GM19328 (cell line): ENCODE measurements around the gene TRAF4.
"Not testable (repeated sequence)": the region's sequence is repeated elsewhere in the genome, so short reads cannot be mapped to it uniquely, and the experiment has no call there.

Source experiments
- ATAC-seq: cut with Tn5 transposase; IDR thresholded peaks from one replicate; pipeline ENCODE4 v1.9.1; 2021; ENCODE audit warnings: mild to moderate bottlenecking, moderate library complexity; ENCODE audit not compliant: unreplicated experiment

Gene TRAF4

DNA sequence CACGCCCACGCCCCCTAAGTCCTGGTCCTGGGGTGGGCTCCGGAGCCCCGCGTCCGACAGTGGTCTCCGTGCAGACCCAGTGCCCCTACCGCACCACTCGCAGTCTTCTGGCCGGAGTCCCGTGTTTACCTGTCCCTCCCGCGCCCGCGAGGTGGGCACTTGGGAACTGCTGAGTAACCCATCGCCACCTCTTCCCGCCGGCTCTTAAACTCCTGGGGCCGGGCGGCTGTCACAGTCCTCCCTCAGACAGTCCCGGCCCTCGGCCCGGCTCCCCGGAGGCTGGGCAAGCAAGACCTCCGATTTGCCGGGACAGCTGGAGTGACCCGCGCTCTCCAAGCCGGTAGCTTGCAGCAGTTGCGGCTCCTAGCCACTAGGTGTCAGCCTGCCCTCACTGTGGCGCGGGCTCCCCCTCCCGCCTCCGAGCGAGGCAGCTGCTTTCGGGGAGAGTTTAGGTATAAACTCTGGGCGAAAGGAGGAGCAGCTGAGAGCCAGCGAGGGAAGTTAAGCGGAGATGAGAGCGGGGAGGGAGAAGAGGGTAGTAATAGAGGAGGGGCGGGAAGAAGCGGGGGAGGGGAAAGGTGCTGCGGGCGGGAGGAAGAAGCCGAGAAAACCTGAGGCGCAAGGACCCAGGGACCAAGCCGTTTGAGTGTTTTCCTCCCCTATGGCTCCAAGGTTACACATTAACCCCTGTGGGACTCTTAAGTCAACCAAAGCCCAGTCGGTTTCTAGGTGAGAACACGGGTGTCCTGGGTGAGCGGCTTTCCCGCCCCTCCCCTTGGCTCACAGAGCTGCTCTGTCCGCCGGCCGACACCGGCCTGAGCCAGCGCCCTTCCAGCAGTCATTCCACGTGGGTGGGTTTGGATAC is 17.0 kb upstream of the TRAF4 start:
- ATAC-seq = no peak

DNA sequence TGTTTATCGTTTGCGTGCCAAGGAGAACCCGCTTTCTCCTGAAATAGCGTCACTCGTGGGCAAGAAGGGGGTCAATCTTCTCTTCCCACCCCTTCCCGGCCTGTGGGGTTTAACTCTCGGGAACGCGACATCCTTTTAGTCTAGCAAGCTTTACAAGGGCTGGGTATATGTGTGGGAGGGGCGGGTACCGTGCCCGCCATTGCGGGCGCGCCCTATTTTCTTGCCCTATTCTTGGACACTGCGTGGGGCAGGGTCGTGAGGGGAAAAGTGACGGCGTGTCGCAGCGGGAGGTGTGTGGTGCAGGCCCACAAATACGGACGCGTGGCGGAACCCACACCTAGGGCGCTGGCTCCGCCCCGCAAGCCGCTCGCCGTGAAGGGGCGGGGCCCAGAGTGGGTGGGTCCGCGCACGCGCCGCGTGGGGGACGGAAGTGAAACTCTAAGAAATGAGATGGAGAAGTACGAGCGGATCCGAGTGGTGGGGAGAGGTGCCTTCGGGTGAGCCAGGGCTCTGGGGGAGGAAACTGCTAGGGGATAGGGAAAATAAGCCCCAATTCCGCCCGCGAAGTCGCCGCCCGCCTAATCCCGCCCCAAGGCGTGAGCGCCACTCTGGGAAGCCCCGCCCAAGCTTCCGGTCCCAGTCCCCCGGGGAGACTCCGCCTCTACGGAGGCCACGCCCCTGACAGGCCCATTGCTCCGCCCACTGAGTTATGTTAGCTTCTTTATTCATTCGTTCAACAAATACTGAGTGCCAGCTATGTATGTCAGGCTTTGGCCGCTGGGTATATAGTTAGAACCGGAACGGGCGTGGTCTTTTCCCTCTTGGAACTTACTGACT is 15.2 kb upstream of the TRAF4 start, which contains the start of gene NEK8:
Gene NEK8 (plus strand): TSS at position 425 of the 837 bp plus-strand sequence. CDS start 26 bp downstream, at position 451.
- ATAC-seq = peak; percentile 34

DNA sequence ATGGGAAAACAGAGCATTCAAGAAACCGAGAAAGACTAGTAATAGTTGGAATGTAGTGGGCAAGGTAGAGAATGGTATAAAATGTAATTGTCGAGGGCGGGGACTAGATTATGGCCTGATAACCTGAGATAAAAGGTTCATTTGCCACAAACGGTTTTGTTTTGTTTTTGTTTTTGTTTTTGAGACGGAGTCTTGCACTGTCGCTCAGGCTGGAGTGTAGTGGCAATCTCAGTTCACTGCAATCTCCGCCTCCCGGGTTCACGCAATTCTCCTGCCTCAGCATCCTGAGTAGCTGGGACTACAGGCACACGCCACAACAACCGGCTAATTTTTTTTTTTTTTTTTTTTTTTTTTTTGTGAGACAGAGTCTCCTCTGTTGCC is 13.9 kb upstream of the TRAF4 start:
- no peak for ATAC-seq

DNA sequence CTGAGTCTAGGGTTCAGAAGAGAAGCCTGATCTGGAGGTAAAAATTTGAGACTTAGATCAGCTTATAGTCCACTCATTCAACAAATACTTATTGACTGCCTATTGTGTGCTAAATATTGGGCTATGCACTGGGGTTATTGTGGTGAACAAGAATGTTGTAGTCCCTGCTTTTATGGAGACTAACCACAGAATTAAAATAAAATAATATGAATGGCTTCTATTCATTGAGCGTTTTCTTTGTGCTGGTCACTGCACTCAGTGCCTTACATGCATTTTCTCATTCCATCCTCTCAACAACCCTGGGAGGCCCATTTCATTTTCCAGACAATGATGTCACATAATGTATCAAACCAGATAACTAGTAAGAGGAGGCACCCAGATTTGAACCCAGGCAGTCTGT is 10.5 kb upstream of the TRAF4 start:
- ATAC-seq = no peak

DNA sequence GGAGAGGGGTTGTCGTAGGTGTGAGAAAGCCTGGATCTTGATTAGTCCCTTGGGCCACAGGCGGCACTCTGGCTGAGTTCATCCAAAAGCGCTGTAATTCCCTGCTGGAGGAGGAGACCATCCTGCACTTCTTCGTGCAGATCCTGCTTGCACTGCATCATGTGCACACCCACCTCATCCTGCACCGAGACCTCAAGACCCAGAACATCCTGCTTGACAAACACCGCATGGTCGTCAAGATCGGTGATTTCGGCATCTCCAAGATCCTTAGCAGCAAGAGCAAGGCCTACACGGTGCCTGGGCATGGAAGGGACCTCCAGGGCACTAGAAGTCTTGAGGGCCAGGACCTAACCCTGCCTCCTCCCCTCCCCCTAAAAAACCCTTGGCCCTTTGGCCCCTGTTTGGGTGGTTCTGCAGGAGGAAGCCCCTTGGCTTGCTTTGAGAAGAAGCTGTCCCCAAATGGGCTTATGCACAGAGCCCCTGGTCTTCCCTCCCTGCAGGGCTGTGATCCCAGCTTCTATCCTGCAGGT is 9.0 kb upstream of the TRAF4 start:
- ATAC-seq = no peak

DNA sequence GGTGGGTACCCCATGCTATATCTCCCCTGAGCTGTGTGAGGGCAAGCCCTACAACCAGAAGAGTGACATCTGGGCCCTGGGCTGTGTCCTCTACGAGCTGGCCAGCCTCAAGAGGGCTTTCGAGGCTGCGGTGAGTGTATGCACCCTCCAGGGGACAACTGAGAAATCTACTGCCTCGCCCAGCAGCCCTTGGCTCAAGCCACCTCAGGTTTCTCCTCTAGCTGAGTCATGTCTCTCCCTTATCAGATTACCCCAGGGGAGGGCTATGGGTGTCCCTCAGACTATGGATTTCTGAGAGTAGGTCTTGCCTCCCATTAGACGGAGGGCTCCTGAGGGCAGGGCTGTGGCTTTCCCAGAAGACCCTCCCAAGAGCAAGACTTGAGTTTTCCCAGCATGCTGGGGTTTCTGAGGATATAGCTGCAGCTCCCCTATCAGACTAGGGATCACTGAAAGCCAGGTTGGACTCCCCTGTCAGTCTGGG is 8.5 kb upstream of the TRAF4 start:
- ATAC-seq = no peak

DNA sequence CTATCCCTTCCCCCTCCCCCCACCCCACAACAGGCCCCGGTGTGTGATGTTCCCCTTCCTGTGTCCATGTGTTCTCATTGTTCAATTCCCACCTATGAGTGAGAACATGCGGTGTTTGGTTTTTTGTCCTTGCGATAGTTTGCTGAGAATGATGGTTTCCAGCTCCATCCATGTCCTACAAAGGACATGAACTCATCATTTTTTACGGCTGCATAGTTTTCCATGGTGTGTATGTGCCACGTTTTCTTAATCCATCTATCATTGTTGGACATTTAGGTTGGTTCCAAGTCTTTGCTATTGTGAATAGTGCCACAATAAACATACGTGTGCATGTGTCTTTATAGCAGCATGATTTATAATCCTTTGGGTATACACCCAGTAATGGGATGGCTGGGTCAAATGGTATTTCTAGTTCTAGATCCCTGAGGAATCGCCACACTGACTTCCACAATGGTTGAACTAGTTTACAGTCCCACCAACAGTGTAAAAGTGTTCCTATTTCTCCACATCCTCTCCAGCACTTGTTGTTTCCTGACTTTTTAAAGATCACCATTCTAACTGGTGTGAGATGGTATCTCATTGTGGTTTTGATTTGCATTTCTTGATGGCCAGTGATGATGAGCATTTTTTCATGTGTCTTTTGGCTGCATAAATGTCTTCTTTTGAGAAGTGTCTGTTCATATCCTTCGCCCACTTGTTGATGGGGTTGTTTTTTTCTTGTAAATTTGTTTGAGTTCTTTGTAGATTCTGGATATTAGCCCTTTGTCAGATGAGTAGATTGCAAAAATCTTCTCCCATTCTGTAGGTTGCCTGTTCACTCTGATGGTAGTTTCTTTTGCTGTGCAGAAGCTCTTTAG is 7.7 kb upstream of the TRAF4 start:
- not testable (repeated sequence) for ATAC-seq

DNA sequence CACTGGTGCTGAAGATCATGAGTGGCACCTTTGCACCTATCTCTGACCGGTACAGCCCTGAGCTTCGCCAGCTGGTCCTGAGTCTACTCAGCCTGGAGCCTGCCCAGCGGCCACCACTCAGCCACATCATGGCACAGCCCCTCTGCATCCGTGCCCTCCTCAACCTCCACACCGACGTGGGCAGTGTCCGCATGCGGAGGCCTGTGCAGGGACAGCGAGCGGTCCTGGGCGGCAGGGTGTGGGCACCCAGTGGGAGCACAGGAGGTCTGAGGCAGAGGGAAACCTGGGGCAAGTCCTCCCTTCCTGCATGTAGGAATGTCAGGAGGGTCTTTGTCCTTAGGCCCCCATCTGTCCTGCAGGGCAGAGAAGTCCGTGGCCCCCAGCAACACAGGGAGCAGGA is 6.5 kb upstream of the TRAF4 start:
- ATAC-seq = no peak

DNA sequence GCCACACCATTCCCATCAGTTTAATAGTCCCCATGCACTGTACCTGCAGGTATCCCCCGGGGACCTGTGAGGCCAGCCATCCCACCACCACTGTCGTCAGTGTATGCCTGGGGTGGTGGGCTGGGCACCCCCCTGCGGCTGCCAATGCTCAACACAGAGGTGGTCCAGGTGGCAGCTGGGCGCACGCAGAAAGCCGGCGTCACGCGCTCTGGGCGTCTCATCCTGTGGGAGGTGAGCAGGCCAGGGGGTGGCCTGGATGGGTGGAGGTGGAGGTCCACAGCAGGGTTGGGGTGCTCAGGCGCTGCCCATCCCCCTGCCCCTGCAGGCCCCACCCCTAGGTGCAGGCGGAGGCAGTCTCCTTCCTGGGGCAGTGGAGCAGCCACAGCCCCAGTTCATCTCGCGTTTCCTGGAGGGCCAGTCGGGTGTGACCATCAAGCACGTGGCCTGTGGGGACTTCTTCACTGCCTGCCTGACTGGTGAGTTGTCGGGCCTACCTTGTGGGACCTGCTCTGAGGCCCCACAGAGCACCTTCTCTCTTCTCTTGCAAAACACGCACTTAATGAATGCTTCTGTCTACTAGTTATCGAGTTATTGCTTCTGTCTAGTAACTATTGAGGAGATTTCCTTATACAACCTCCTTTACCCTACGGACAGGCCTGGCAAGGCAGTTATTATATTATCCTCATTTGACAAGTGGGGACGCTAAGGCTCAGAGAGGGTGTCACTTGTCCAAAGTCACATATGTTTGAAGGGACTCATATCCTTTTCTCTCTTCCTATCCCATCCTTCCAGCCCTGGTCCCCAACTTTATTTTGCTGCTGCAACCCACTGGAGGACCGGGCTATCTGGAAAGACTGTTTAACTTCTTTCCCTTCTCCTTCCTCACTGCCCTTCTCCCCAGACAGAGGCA is 5.8 kb upstream of the TRAF4 start:
- ATAC-seq = peak; percentile 60

DNA sequence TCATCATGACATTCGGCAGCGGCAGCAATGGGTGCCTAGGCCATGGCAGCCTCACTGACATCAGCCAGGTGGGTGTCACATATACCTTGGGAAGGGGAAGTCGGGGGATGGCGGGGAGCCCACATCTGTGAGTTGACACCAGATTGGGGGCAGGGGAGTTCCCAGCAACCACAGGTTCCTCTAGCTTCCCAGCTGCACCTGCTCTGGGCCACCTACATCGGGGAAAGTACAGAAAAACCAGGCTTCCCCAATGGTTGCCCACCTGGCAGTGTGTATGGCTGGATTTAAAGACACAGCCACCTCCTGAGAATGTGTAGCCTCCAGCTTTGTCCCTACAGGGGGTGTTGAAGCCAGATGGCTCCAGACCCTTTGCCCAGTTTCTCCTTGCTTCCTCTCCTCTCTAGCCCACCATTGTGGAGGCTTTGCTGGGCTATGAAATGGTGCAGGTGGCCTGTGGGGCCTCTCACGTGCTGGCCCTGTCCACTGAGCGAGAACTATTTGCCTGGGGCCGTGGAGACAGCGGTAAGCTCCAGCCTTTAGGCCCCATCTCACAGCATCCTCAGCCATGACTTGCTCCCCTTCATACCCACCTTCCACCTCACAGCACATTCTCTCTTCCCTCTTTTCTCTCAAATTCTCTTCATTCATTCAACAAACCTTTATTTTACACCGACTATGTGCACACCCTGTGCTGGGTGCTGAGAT is 5.0 kb upstream of the TRAF4 start:
- ATAC-seq = no peak

DNA sequence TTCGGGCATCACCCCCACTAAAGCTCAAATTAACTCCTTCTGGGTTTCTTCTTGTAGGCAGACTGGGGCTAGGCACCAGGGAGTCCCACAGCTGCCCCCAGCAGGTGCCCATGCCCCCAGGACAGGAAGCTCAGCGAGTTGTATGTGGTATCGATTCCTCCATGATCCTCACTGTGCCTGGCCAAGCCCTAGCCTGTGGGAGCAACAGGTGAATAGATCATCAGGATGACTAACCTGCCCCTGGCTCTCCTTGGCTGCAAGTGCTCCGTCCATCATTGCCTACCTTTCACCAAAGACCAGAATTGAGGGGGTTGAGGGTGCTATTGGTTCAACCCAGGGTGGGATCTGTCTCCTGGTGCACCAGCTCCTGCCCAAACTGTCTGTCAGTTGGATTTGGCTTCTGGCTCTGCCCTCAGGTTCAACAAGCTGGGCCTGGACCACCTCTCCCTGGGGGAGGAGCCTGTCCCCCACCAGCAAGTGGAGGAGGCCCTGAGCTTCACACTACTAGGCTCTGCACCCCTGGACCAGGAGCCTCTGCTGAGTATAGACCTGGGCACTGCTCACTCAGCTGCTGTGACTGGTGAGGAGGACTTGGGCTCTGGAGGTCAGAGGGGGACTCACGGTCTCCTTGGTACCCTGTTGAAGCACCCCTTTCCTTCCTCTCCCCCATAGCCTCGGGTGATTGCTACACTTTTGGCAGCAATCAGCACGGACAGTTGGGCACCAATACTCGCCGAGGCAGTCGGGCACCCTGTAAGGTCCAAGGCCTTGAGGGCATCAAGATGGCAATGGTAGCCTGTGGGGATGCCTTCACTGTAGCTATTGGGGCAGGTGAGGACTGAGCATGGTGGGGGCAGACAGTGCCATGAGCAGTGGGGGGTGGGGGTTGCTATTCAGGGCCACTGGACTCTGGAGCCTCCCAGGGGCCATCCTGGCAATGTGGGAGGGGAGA is 3.1 kb upstream of the TRAF4 start:
- ATAC-seq = no peak

DNA sequence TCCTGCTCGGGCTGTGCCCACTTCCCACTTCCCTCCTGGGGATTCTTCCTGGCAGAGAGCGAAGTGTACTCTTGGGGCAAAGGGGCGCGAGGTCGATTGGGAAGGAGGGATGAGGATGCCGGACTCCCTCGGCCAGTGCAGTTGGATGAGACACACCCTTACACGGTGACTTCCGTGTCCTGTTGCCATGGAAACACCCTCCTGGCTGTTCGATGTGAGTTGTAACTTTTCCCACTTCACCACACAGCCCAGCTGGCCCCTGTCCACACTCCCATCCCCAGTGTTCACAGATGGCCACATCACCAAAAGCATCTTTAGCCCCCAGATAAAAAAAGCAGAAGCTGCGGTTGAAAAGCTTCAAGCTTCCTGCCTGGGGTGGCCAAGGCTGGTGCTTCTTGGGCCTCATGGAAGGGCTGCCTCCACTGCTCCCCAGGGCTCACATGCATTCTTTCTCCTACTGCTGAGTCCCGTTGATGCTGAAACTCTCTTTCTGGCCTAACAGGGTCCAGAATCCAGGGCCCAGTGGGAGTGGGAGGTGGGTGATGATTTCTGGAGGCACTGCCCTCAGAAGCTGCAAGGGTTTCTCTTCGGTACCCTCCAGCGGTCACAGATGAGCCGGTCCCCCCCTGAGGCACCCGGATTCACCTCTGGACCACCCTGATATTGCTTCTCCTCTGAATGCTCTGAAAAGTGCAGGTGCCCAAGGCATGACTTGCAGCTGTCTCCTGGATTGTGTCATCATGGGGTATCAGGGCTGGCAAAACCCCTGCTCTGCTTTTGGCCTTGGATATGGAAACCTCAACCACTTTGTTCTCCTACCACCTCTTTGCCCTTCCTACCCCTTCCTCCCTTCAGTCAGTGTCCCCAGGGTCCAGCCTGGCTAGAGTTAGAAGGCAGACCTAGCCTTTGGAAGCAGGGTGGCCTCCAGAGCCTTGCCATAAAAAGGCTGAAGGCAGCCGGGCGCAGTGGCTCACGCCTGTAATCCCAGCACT is 2.2 kb upstream of the TRAF4 start:
- ATAC-seq = no peak

DNA sequence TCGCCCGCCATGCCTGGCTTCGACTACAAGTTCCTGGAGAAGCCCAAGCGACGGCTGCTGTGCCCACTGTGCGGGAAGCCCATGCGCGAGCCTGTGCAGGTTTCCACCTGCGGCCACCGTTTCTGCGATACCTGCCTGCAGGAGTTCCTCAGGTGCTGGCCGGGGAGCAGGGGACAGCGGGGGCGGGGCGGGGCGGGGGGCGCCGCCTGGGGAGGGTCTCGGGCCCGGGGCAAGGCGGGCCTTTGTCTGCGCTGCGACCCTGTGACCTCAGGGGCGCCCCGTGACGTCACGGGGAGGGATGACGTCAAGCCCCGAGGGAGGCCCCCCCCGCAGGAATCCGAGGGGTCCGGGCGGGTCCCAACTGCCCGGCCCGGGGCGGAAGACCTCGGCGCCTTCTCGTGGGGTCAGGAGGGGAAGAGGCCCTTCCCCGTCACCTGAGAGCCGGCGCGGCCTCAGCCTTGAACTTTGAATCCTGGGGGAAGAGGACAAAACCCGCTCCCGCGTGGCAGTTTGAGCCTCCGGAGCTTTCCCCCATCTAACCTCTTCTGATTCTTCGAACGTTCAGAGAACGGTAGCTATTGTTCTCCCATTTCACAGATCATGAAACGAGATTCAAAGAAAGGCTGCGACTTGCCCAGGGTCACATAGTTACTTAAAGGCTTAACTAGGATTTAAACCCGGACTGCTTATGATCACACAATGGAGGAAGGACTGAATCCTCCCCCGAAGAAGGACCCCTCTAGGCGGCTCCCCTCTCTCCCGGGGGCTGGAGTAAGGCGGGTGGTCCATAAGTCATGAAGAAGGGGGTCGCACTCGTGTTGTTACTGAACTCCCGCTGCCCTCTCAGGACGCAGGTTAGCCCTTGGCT is 527 bp downstream of the TRAF4 start:
- ATAC-seq = peak; percentile 21

DNA sequence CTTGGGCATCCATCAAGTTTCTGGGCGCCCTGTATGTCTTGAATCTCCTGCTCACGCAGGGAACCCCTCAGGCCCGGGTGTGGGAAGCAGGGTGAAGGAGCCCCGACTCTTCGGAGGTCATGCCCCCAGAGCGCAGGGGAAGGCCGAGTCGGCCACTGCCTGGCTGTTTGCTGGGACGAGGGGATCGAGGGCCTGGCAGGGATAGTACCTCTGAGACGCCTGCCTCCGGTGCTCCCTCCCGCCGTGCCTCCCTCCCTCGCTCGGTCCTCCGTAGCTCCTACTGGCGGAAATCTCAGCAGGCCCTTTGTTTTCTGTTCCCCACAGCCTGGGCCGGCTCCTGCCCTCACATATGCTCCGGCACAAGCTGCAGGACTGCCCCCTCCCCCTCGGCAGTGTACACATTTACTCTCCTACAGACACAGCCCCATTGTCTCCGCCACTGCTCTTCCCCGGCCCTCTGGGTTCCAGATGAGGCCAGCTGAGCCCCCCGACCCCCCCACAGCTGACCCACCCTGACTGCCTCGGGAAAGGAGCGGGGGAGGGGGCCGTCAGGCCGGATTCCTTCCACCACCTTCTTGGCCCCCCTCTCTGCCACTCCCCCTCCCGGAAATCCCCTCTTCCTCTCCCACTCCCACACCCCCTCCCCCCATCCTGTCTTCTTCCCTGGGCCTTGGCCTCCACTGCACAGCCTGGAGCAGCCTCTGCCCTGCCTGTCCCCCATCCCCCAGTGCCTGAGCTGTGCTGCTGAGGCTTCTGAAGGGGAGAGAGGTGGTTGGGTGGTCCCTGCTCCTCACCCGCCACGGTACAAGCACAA is 1.4 kb downstream of the TRAF4 start:
- ATAC-seq = no peak
